ENCODE measurements around the gene XXYLT1.

The XXYLT1 gene

GRCh38 chr3:195036203-195036505 is 234.8 kb downstream of the XXYLT1 start:
- DNase-seq = no peak

DNA sequence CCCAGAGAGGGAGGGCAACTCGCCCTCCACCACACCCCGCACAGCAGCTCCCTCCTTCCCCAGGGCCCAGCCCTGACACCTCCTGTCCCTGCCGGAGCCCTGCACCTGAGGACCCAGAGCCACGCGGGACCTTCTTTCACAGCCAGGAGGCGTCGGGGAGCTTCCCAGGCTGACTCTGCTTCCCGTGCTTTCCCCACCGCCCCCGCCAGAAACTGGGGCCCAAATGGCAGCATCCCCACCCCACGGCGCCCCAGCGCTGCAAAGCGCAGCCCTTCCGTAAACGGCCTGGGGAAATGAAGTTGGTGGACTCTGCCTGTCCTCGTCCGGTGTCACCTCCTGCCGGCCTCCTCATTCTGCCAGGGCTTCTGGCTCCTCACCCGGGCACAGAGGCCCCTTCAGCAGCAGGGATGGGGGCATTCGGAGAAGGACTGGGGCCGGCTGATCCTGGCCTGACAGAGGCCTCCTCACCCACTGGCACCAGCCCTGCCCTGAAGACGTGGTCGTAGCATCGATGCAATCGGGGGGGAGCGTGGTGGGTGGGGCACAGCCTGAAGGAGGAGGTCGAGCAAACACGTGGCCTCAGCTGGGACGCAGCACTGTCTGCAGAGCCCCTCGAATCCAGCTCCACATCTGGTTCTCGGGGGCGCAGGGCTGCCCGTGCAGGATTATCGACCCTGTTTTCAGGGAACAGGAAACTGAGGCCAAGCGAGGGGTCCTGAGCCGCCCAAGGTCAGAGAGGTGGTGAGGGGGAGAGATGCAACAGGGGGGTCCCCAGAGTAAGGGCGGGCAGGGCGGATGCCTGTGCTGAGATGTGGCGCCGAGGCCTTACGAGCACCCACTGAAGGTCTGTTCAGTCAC is 235.4 kb downstream of the XXYLT1 start:
- no peak for DNase-seq

GRCh38 chr3:195034541-195034940 is 236.4 kb downstream of the XXYLT1 start:
- no peak for DNase-seq

GRCh38 chr3:195034101-195034500 is 236.9 kb downstream of the XXYLT1 start:
- DNase-seq = no peak

GRCh38 chr3:195033531-195034091 is 237.3 kb downstream of the XXYLT1 start:
- no peak for DNase-seq

- no peak for DNase-seq
These were observed 238.0 kb downstream of the XXYLT1 start for GRCh38 chr3:195032955-195033354.

- DNase-seq = no peak
These were observed 238.7 kb downstream of the XXYLT1 start for GRCh38 chr3:195032106-195032759.

- DNase-seq = no peak
These were observed 239.4 kb downstream of the XXYLT1 start for GRCh38 chr3:195031574-195032003.

DNA sequence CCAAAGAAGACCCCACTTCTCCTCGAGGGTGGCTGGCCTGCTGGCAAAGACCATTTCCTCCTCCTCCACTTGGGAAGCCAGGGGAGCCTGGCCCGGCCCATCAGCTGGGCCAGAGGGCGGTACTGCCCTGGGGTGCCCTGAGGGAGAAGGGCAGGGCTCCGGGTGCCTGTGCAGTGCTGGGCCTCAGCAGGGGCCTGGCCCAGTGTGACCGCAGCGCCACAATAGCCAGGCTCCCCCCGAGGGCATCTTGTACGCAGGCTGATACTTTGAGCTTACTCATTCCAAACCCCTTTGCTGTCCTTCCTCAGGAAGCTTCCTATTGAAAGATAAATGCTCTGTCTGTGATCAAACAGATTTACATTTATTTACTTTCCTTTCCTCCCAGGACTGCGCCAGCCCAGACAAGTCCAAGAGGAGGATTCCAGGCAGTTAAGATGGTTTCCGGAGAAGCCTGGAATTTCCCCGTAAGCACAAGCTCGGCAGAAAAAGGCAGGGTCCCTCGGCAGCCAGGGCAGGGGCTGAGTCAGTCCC is 240.1 kb downstream of the XXYLT1 start:
- no peak for DNase-seq

GRCh38 chr3:195028877-195029606 is 241.9 kb downstream of the XXYLT1 start:
- no peak for DNase-seq

DNA sequence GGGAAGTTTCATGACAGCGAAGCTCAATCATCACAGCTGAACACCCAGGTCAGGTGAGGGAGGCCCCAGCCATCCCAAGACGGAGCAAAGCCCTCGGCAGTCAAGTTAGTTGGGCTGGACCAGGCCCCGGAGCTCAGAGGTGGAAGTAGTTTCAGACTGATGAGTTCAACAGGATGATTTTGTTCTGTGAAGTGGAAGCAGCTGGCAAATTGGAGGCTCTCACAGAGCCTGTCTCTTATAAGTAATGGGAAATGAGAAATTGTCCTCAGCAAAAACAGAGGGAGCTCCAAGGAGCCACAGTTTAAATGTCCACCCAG is 245.1 kb downstream of the XXYLT1 start:
- no peak for DNase-seq

- DNase-seq = no peak
These were observed 245.7 kb downstream of the XXYLT1 start for GRCh38 chr3:195025056-195025883.

GRCh38 chr3:195023989-195024388 is 247.0 kb downstream of the XXYLT1 start:
- no peak for DNase-seq

- DNase-seq = no peak
These were observed 247.4 kb downstream of the XXYLT1 start for GRCh38 chr3:195023576-195023975.

DNA sequence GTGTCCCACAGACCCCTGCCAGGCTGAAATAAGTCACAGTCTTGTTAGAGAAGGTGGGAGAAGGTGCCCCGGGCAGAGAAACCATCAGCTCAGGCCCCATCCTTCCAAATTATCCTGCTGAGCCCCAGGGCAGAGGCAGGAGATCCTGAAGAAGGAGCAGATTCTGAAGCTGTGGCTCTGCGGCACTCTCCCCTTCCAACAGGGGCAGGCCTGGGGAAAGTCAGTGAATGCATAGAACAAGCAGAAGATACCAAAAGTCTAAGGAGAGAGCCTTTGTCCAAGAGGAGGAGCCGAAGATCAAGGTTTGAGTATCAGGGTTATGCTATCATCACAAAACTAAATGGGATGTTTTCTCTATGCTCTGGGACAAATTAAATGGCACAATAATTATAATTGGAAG is 249.3 kb downstream of the XXYLT1 start:
- DNase-seq = no peak

DNA sequence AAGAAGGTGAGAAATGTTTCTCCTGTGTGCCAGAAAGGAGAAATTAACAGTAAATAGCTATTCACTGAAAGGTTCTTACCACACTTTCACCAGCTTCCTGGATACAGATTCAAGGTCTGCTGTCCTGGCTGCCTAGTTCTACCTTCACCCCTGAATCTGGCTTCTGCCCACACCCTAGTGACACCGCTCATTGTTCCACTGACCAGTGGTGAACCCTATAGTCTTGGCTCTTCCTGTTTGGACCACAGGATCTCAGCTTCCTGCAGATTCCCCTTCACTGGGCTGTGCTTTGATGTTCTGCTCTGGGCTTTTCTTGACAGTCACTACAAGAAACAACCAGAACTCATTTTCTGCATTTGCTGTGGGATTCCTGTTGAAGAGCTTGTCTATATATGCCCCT is 250.0 kb downstream of the XXYLT1 start:
- no peak for DNase-seq

DNA sequence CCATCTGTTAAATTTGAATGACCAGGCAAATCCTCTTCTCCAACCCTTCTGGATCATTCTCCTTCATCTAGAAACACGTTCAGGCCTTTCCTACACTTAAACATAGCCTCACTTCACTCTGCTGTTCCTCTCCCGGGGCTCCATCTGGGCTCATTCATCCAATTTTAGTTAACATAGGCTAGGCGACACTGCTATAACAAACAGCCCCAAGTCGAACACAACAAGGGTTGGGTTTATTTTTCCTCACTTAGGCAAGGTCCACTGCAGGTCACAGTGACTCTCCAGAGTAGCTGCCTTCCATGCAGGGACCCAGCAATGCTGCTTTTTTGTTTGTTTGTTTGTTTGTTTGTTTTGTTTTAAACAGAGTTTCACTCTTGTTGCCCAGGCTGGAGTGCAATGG is 250.8 kb downstream of the XXYLT1 start:
- DNase-seq = no peak

DNA sequence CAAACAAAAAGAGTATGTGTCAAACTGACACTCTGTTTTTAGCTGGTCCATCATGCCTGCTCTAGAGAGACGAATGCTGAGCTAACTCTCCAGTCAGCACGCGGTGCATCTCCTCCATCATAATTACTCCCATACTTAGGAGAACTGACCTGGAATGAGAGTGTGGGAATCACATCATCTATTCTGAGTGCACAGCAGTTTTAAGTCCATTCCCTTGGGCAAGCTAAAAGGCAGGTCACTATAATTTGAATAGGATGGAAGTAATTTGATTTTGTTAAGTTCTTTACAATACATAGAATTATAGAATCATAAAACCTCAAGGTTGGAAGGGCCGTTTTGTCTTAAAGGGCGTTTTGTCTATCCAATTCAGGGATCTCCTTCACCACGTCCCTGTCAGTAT is 251.6 kb downstream of the XXYLT1 start:
- no peak for DNase-seq
